NT2/D1 (cell line): Measurements from ENCODE around the gene RNF223.

ENCODE experiments used
- SUZ12 ChIP-seq: IDR thresholded peaks from 2 replicates; pipeline ENCODE4 v1.6.1; 2011; ENCODE audit not compliant: insufficient read length, insufficient read depth; ENCODE audit errors: extremely low read depth
- YY1 ChIP-seq: IDR thresholded peaks from 2 replicates; pipeline ENCODE4 v1.6.1; 2011; ENCODE audit not compliant: insufficient read length, insufficient read depth
- ZNF274 ChIP-seq: IDR thresholded peaks from 2 replicates; pipeline ENCODE4 v1.6.1; 2011; ENCODE audit warnings: mild to moderate bottlenecking, low read depth, low read length

- TF ChIP-seq ZNF274 (no peak), YY1 (no peak), SUZ12 (no peak)
These were observed 41.0 kb downstream of the RNF223 start for GRCh38 chr1:1033009-1033587.
